GM21390 (cell line): ENCODE measurements around the gene SLC22A13.

ENCODE experiments used
- ATAC-seq: cut with Tn5 transposase; IDR thresholded peaks from one replicate; pipeline ENCODE4 v1.9.1; 2021; ENCODE audit not compliant: unreplicated experiment

SLC22A13 gene

DNA sequence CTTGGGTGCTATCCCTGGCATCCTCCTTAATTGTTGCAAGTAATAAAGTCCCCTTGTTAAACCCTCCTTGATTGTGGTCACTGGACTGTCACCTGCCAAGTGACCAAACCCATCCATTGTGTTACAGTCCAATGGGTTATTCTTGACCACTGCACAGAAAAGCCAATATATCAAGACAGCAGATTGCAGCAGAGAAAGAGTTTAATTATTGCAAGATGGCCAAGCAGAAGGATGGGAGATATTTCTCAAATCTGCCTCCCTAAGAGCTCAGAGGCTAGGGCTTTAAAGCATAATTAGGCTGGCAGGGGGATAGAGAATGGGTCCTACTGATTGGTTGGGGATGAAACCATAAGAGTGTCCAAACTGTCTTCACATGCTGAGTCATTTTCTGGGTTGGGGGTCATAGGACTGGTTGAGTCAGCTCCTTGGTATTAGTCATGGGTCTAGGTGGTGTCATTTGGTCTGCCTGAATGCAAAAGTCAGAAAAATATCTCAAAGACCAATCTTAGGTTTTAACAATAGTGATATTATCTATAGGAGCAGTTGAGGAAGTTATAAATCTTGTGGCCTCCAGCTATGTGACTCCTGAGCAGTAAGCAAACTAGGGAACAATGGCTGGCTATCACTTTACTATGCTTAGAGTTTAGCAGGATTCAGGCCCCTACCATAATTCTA lies 61.9 kb downstream of the SLC22A13 start:
- no peak for ATAC-seq
